Measurements from ENCODE around the gene ZC3H4. TPM values are rescaled to one million over a fixed set of nuclear protein-coding genes. Genes with fewer than 3 reads are reported as not detected.

Gene ZC3H4
- total and polyA plus RNA-seq, 10 of the 15 experiments (the other 5 are each of a cell fraction or from before 2014, with no cell fraction given) = 5.1 to 86.3 (median 15.5) TPM

DNA sequence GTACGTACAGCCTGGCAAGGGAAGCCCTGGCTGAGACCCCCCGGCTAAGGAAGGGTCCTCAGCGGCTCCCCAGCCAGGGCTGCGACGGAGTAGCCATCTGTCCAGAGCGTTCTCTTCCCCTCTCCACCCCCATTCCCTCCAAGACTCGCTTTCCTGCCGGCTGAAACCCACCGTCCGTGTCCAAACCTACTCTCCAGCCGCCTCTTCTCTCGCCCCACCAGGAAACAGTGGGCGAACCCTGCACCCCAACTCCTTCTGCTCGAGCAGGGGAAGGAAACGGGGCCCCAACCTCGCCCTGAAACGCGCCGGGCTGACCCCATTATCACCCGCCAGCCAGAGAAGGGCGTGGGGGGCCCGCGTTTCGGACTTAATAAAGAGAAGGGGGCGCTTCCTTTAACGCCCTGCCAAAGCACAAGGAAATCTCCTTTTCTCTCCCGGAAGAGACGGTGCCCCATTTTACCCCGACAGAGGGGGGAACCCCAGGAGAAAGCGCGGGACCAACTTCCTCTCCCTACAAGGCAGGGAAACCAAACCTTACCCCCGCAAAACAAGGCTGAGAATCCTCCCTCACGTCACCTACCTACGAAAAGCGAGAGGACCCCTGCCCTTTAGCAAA is 2.5 kb downstream of the ZC3H4 start (continued):
- TF ChIP-seq NR2C1 (IDR thresholded peaks at IDR 0.05) (no peak), CBFB (IDR thresholded peaks at IDR 0.05; ENCODE audit: low read depth) (no peak), IKZF2 (IDR thresholded peaks at IDR 0.05) (peak; percentile 35 to 51; a peak in 2 of 4 replicates), CHD4 (IDR thresholded peaks at IDR 0.05) (no peak), SMAD5 (IDR thresholded peaks at IDR 0.05; ENCODE audit: low read depth) (peak; percentile 62; the same call in 1 of the 2 replicates), ESRRA (IDR thresholded peaks at IDR 0.05; ENCODE audit: low read length) (no peak), BHLHE40 (IDR thresholded peaks at IDR 0.05; ENCODE audit: borderline replicate concordance in 1 of 2, low read depth in 2 of 2, low read length in 1 of 2) (no peak; a peak in 1 of 4 replicates), RFX5 (IDR thresholded peaks at IDR 0.05; ENCODE audit: low read depth, low read length) (no peak), EED (IDR thresholded peaks at IDR 0.05; ENCODE audit: low read depth) (peak; percentile 29; the same call in 1 of the 2 replicates), KLF5 (IDR thresholded peaks at IDR 0.05; ENCODE audit: partially characterized antibody) (no peak), NFYB (IDR thresholded peaks at IDR 0.05; ENCODE audit: insufficient read depth, low read depth, low read length) (no peak), RCOR1 (conservative IDR thresholded peaks at IDR 0.05; ENCODE audit: low read depth, low read length) (no peak), TCF12 (IDR thresholded peaks at IDR 0.05; ENCODE audit: low read depth, low read length) (no peak), JUND (IDR thresholded peaks at IDR 0.05; ENCODE audit: low read depth, low read length) (no peak), NFIC (IDR thresholded peaks at IDR 0.05; ENCODE audit: low read depth, low read length) (0 out of 2 replicates have a peak, but pooled peaks have one; percentile 26), RB1 (IDR thresholded peaks at IDR 0.05; ENCODE audit: borderline replicate concordance) (no peak), BCL3 (IDR thresholded peaks at IDR 0.05; ENCODE audit: borderline replicate concordance, insufficient read depth, low read depth, low read length, poor library complexity, severe bottlenecking) (peak; percentile 28), YY1 (IDR thresholded peaks at IDR 0.05; ENCODE audit: low read depth, low read length) (peak; percentile 73; the same call in 1 of the 2 replicates)
- TF ChIP-seq, protein P1, sequence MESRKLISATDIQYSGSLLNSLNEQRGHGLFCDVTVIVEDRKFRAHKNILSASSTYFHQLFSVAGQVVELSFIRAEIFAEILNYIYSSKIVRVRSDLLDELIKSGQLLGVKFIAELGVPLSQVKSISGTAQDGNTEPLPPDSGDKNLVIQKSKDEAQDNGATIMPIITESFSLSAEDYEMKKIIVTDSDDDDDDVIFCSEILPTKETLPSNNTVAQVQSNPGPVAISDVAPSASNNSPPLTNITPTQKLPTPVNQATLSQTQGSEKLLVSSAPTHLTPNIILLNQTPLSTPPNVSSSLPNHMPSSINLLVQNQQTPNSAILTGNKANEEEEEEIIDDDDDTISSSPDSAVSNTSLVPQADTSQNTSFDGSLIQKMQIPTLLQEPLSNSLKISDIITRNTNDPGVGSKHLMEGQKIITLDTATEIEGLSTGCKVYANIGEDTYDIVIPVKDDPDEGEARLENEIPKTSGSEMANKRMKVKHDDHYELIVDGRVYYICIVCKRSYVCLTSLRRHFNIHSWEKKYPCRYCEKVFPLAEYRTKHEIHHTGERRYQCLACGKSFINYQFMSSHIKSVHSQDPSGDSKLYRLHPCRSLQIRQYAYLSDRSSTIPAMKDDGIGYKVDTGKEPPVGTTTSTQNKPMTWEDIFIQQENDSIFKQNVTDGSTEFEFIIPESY (IDR thresholded peaks at IDR 0.05) = no peak

Data from GM12878 (cell line).